Panc1 (cell line): Measurements from ENCODE around the gene ELF3.

Experiments used
- CTCF ChIP-seq: fragments of 450-650 bp; IDR thresholded peaks from 2 replicates; pipeline ENCODE4 v1.5.1; 2017; ENCODE audit warnings: mild to moderate bottlenecking
- POLR2AphosphoS5 ChIP-seq: IDR thresholded peaks from 2 replicates; pipeline ENCODE4 v1.6.1; 2012; ENCODE audit warnings: mild to moderate bottlenecking, low read depth, low read length, moderate library complexity
- REST ChIP-seq, 2 experiments: IDR thresholded peaks; 2 replicates each; pipeline ENCODE4 v1.6.1; 2011 to 2012; ENCODE audit warnings: low read depth in 2 of 2, control low read depth in 1 of 2, low read length in 1 of 2, mild to moderate bottlenecking in 1 of 2, moderate library complexity in 1 of 2; ENCODE audit not compliant: insufficient read depth in 1 of 2
- SIN3A ChIP-seq: IDR thresholded peaks from 2 replicates; pipeline ENCODE4 v1.6.1; 2012; ENCODE audit warnings: low read depth, mild to moderate bottlenecking, low read length, moderate library complexity, borderline replicate concordance; ENCODE audit not compliant: insufficient read depth
- TCF7L2 ChIP-seq: IDR thresholded peaks from 2 replicates; pipeline ENCODE4 v1.6.1; 2011; ENCODE audit warnings: mild to moderate bottlenecking, low read depth, low read length, inconsistent platforms

GRCh38 chr1:202029171-202029665 is 18.8 kb downstream of the ELF3 start:
- TF ChIP-seq POLR2AphosphoS5 (no peak), CTCF (no peak), REST (IDR thresholded peaks at IDR 0.05; ENCODE audit: insufficient read depth in 1 of 2, low read depth in 2 of 2, low read length in 1 of 2) (no peak), SIN3A (no peak), TCF7L2 (no peak)
